Measurements from ENCODE around the gene ZNF683.
"Not testable (repeated sequence)": the region's sequence is repeated elsewhere in the genome, so short reads cannot be mapped to it uniquely, and the experiment has no call there.

The ZNF683 gene

GRCh38 chr1:26372611-26373010 lies at the start of gene ZNF683:
TSS of gene ZNF683 (minus strand) at chr1:26372750. CDS start at chr1:26368571, 4,179 bp downstream.
- not testable (repeated sequence) for DNase-seq (ENCODE audit: low read depth, low spot score)

- DNase-seq (ENCODE audit: low read depth, low spot score), result no peak
Observed at GRCh38 chr1:26419494-26419893, 46.9 kb upstream of the ZNF683 start.

DNA sequence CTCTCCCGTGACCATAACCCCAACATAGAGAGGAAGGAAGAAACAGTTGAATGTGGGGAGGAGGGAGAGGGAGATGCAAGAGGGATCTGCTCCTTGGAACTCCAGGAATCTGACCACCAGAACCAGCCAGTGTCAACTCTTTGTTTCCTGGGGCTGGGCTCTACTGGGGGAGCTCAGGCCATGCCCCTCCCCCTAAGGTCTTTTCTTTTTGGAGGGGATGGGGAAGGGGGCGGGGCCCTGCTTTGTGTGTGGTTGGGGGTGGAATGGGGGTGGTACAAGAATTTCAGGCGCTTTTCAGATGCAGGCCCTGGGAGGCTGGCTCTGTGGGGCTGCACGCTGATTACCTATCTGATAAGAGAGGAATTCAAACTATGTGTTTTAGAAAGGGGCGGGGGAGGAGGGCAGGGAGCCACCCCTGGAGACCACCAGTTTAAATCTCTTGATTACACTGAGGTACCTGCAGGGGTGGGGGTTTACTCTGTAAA lies 46.4 kb upstream of the ZNF683 start:
- no peak for DNase-seq (ENCODE audit: low read depth, low spot score)

- peak; percentile 39 for DNase-seq (ENCODE audit: low read depth, low spot score)
Observed at GRCh38 chr1:26417111-26417759, 44.7 kb upstream of the ZNF683 start.

- no peak for DNase-seq (ENCODE audit: low read depth, low spot score)
Observed at GRCh38 chr1:26413031-26413430, 40.5 kb upstream of the ZNF683 start.

GRCh38 chr1:26412180-26412840 lies 39.8 kb upstream of the ZNF683 start:
- no peak for DNase-seq (ENCODE audit: low read depth, low spot score)

DNA sequence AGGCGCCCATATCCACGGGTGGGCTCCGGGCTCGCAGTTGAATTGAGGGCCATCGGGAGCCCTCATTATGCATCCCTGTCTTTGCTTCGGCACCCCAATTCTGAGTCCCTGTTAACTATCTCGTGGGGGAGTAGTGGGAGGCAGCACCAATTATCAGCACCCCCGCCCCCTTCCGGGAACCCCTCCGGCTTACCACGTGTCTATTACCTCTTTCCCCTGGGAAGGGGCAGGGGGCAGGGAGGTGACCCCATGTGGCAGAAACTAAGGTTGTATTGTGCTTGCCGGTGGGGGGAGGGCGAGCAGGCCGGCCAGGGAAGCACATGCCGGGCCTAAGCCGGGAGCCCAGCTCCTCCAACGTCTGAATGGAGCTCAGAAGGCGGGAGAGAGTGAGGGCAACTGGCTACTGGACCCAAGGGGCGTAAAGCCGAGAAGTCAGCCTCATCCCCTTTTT lies 39.1 kb upstream of the ZNF683 start:
- no peak for DNase-seq (ENCODE audit: low read depth, low spot score)

DNA sequence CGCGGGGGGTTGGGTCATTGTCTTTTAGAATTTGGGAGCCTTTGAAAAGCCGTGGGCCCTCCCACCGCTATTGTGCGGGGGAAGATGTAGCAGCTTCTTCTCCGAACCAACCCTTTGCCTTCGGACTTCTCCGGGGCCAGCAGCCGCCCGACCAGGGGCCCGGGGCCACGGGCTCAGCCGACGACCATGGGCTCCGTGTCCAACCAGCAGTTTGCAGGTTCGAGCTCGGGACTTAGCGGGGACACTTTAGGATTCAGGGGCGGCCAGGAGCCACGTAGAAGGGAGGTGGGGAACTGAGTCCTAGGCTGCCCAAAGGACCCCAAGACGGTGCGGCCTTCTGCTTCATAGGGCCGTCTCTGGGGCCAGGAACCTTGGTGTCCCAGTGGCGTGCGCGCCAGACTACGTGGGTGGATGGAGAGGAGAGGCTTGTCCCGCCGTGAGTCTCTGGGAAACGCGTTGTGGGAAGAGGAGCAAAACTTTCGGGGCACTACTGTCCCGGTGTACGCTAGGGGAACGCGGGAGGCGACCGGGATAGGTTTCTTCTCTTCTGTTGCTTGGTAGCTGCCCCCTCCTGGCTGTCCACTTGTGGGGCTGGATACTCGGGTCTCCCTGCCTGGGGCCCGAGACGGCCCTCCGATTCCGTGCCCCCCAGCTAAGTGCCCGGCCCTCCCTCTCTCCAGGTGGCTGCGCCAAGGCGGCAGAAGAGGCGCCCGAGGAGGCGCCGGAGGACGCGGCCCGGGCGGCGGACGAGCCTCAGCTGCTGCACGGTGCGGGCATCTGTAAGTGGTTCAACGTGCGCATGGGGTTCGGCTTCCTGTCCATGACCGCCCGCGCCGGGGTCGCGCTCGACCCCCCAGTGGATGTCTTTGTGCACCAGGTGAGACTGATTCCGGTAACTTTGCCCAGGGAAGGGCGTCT lies 38.4 kb upstream of the ZNF683 start, which contains the start of gene LIN28A:
Gene LIN28A (plus strand): TSS at position 112 of the 918 bp plus-strand sequence. CDS start 75 bp downstream, at position 187.
- DNase-seq (ENCODE audit: low read depth, low spot score), result no peak

DNA sequence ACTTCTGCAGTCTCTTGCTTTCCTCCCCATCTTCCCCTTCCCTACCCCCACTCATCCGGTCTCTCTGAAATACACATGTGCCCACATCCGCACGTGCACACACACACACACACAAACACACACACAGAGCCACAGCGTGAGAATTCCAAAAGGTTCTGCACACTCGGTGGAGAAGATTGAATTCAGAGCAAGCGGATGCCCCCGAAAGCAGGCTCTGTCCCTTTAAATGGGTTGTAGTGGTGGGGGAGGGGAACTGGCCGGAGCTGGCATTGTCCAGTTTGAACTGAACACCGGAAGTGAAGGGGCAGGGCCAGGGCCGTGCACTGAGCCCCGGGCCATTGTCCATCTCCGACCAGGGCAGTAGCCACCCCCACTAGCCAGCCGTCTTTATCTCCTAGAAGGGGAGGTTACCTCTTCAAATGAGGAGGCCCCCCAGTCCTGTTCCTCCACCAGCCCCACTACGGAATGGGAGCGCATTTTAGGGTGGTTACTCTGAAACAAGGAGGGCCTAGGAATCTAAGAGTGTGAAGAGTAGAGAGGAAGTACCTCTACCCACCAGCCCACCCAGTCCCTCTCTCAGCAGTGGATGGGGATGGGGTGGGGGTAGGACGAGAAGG lies 36.7 kb upstream of the ZNF683 start:
- DNase-seq (ENCODE audit: low read depth, low spot score), result no peak

DNA sequence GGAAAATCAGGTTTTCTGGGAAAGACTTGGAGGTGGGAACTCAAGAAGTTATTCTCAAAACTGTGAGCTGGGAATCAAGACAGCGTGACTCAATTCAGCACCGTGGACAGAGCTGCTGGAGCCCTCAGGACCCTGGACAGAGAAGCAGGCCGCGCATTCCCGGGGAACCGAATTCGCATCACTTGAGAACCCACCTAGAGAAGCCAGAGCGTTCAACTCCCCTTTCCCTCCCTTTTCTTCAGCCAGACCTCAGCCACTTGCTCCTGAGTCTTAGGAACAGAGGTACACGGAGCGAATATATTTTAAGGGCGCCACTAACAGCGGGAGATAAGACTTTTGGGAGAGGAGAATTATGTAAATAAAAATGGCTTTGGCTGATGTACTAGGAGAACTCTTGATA lies 36.1 kb upstream of the ZNF683 start:
- peak; percentile 64 for DNase-seq (ENCODE audit: low read depth, low spot score)

DNA sequence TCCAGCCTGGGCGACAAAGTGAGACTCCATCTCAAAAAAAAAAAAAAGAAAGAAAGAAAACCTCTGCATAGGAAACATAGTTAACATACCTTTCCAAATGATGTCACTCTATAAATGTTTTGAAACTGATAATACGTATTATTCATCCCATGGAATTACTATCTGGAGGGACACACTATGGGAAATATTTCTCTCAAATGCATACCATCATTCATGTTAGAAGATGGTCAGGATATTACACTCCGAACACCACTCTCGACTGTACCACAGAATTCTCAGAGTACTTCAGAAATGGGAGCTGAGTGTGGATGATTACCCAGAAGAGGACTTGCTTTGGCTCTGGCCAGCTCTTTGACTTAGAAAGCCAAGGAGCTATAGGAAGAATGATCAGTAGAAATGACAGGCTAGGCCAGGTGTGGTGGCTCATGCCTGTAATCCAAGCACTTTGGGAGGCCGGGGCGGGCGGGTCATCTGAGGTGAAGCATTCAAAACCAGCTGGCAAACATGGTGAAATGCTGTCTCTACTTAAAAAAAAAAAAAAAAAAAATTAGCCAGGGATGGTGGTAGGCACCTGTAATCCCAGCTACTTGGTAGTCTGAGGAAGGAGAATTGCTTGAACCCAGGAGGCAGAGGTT lies 32.8 kb upstream of the ZNF683 start:
- DNase-seq (ENCODE audit: low read depth, low spot score), result no peak

GRCh38 chr1:26404641-26405040 lies 32.1 kb upstream of the ZNF683 start:
- no peak for DNase-seq (ENCODE audit: low read depth, low spot score)

DNA sequence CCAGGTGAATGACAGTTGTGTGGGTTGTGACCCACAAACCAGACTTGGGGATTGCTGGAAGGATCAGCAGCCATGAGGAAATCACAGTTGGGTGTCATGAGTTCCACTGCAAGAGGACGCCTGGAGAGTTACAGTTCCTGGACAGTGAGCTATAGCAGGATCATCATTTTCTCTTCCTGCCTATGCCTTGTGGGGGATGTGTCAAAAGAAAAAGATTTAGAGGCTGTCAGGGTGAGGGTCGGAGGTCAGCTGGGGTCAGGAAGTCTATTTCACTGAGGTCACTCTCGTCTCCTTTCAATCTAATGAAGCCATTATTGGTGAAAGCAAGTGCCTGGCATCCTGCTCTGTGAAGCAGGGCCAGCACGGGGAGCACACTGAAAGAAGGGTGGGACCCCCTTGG lies 31.1 kb upstream of the ZNF683 start:
- DNase-seq (ENCODE audit: low read depth, low spot score), result no peak

DNA sequence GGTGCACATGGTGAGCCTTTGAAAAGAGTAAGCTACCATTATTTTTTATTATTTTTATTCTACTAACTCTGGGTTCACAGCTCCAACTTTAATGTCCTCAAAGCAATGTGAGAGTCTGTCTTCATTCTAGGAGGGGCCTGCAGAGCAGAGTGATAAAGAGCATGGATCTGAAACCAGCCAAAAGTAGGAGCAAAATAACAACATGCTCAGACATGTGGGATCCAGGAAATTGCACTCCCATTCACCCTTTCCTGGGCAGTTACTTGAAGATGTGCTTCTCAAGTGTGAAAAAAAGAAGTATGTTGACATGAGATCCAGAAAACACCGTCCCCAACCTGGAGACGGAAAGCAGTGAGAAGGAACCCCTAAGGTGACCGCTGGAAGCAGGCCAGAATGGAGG lies 29.3 kb upstream of the ZNF683 start:
- no peak for DNase-seq (ENCODE audit: low read depth, low spot score)

GRCh38 chr1:26399034-26399433 lies 26.5 kb upstream of the ZNF683 start:
- DNase-seq (ENCODE audit: low read depth, low spot score), result no peak

- DNase-seq (ENCODE audit: low read depth, low spot score), result no peak
Observed at GRCh38 chr1:26395754-26396153, 23.2 kb upstream of the ZNF683 start.

DNA sequence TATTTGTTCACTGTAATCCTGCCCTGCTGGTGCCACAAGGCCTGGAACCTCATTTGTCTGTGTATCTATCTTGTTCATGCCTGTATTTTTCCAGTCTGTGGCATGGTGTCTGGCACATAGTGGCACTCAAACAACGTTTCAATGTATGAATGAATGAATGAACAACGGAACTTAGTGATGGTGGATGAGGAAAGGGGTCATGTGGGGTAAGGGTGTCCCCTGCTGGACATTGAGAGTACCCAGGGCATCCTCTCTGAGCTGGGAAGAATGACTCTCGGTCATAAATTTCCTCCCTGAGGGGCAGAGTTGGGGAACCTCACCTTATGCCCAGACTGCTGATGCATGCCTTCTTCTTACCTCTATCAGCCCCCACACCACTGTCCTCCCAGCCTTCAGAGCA lies 18.9 kb upstream of the ZNF683 start:
- DNase-seq (ENCODE audit: low read depth, low spot score), result no peak

GRCh38 chr1:26389604-26390247 lies 17.2 kb upstream of the ZNF683 start:
- DNase-seq (ENCODE audit: low read depth, low spot score), result no peak

- no peak for DNase-seq (ENCODE audit: low read depth, low spot score)
Observed at GRCh38 chr1:26388791-26389445, 16.4 kb upstream of the ZNF683 start.

DNA sequence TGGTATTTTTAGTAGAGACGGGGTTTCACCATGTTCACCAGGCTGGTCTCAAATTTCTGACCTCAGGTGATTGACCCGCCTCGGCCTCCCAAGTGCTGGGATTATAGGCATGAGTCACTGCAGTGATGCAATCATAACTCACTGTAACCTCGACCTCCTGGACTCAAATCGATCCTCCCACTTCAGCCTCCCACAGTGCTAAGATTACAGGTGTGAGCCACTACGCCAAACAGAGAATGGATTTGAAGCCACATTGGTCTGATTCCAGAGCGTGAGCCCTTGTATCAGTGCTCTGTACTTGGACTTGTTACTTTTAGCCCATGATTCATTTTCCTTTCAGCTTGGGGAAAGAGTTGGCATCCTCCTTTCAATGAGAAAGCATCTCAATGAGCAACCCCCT lies 14.9 kb upstream of the ZNF683 start:
- DNase-seq (ENCODE audit: low read depth, low spot score), result no peak
